Activated gamma-delta T cell (primary cell): Measurements from ENCODE around the gene MT1E.
"Not testable (repeated sequence)": the region's sequence is repeated elsewhere in the genome, so short reads cannot be mapped to it uniquely, and the experiment has no call there.

Experiments
- DNase-seq: peaks from one replicate; lab custom pipeline; 2025; lab: John Stamatoyannopoulos, UW

The MT1E gene

DNA sequence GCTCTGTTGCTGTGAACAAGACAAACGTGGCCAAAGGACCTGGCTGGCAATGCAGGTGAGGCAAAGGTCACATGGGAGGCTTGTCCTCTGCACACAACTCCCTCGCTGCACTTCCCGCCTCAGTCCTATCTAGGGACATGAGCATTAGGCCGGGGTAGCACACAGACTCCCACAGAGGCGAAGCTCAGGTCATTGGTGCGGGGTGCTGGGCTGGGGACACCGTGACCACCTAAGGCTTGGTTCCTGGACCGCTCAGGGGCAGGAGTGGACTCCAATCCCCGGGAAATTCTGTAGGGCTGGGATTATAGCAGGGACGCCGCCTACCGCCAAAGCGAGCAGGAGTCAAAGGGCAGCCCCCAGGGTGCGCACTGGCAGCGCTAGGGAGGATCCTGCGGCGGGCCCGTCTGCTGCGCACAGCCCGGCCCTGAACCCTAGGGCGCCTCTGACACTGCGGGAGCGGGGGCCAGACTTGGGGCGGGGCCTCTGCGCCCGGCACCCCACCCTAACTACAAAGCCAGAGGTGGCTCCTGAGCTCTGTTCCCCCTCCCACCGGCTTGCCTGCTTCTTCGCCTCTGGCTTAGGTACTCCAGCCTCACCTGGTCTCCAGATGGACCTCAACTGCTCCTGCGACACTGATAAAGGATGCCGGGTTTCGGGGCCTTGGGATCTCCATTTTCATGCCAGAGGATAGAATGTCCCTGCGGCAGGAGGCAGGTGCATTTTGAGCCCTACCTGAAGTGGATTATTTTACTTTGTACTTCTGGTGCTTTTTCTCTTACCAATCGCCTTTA lies 22.3 kb downstream of the MT1E start:
- DNase-seq, result no peak

GRCh38 chr16:56649271-56649670 lies 23.7 kb downstream of the MT1E start:
- DNase-seq, result no peak

- no peak for DNase-seq
Measured at GRCh38 chr16:56649820-56650219, 24.2 kb downstream of the MT1E start.

DNA sequence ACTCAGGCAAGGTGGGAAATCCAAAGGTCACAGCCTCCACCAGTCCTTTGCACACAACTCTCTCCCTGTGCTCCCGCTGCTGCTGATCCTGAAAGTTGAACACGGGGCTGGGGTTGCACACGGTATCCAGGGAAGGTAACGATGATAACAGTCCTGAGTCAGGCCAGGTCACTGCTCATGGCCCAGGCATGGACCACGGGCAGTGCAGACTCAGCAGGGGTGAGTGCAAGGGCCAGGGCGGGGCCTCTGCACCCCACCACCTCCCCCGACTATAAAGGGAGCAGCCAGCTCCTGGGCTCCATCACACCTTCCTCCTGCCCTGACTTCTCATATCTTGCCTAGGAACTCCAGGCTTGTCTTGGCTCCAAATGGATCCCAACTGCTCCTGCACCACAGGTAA lies 26.0 kb downstream of the MT1E start, which contains the start of gene MT1B:
MT1B (plus strand) TSS at position 301 of the 400 bp plus-strand sequence; CDS start at position 369, 68 bp downstream.
- DNase-seq, result no peak

DNA sequence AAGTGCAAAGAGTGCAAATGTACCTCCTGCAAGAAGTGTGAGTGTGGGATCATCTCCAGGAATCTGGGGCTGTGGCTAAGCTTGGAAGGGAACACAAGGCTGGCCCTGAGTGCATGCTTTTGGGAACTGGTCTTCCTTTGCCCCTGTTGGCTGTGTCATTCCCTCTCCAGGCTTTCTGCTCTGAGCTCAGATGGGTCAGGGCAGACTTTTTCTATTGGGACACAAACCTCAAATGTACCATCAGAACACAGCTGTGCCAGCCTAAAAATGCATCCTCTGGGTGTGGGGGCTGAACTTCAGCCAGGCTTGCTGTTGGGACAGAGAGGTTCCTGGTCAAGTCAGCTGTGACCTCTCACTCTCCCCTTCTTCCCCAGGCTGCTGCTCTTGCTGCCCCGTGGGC lies 27.0 kb downstream of the MT1E start:
- DNase-seq, result no peak

DNA sequence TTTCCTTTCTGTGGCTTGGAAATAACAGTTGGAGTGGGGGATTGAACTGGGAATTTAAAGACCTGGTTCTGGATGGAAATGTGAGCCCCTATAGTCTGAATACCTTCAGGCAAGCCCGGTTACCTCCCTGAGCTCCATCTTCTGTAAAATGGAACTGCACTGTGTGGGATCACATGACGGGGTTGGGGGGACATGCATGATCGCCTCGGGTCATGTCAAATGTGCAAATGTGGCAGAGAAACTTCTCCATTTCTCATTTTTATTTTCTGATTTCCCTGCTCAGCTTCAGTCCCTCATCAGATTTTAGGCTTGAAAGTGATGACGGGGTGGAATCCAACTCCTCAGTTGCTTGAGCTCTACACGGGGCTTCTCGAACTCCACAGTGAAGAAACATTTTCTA lies 27.6 kb downstream of the MT1E start:
- DNase-seq, result no peak

- peak; percentile 58 for DNase-seq
Measured at GRCh38 chr16:56657555-56658326, 32.2 kb downstream of the MT1E start, which contains the start of gene MT1F. Gene MT1F (plus strand): TSS chr16:56657959. CDS start chr16:56658059, 100 bp downstream.

- no peak for DNase-seq
Measured at GRCh38 chr16:56658327-56658875, 32.8 kb downstream of the MT1E start.

DNA sequence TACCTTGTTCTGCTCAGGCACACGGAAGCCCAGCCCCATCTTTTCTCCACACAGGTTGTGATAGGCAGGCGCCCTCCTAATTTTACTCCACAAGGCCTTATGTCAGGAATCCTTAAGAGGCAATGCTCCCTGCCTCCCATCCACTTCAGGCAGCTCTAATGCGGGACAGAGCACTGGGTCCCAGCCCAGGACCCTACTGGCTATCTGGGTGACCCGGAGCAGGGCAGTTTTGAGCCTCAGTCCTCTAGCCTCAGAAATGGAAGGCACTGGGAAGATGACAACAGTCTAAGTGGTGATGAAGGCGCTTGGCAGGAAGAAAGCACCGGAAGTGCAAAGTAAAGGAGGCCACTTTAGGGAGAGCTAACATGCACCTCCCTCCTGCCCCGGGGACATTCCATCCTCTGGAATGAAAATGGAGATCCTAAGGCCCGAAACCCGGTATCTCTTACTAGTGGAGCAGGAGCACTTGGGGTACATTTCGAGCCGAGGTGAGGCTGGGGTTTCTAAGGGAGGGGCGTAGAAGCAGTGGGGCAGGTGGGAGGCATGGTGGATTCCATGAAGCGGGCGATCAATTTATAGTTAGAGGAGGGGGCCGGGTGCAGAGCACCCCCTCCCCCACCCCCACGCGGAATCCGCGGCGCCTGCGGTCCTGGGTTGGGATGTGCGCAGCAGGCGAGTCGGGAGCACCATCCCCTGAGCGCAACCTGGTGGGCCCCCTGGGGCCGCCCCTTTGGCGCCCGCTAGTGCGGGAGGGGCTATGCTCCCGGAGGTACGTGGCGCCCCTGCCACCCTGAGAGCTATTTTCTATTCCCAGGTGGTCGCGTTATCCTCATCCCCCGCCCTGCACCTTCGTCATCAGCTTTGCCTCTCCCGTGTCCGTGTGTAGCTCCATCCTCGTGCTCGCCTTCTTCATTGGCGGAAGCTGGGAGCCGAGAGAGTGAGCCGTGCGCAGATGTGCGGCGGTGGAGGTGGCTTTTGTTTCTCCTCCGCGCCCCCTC lies 37.1 kb downstream of the MT1E start:
- no peak for DNase-seq

GRCh38 chr16:56664506-56664905 lies 38.9 kb downstream of the MT1E start:
- no peak for DNase-seq

GRCh38 chr16:56665286-56666261 lies 40.0 kb downstream of the MT1E start:
- not testable (repeated sequence) for DNase-seq

DNA sequence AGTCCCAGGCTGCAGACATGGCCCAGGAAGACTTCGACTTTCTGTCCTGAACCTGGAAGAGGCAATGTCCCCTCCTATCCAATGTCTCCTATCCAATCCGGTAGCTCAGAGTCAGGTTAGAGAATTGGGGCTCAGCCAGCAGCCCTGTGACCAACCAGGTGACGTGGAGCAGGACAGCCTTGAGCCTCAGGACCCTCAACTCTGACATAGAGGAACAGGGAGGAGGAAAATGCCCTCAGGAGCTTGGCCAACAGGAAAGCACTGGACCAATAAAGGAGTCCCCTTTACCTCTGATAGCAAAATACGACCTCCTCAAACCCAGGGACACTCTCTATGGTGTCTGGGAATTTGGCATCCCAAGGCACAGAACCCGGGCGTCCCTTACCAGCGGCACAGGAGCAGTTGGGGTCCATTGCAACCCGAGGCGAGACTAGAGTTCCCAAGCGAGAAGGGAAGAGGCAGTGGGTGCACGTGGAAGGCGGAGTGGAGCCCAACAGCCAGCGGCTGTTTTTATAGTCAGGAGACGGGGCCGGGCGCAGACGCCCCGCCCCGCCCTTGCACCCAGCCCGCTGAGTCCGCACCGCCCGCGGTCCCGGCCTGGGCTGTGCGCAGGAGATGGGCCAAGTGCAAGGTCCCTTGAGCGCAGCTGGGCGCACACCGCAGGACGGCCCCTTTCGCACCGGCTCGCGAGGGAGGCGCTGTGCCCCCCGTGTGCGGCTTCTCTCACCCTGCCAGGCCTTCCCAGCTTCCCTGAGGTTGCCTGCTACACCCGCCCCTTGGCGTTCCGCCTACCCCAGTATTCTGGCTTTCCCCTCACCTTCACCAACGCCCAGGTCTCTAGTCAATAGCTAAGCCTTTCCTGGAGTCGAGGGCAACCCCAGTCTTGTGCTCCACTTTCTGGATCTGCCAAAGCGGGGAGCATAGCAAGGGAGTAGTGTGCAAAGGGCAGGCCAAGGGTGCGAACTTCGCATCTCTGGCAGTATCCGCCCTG lies 42.3 kb downstream of the MT1E start, which contains the start of gene MT1G:
MT1G (minus strand) TSS at position 485 of the 991 bp plus-strand sequence; CDS start at position 413, 72 bp downstream.
- DNase-seq, result no peak

GRCh38 chr16:56669005-56669839 lies 43.6 kb downstream of the MT1E start, which contains the start of gene MT1H:
Gene MT1H (plus strand): TSS chr16:56669814. CDS start chr16:56669885, 71 bp downstream.
- no peak for DNase-seq

DNA sequence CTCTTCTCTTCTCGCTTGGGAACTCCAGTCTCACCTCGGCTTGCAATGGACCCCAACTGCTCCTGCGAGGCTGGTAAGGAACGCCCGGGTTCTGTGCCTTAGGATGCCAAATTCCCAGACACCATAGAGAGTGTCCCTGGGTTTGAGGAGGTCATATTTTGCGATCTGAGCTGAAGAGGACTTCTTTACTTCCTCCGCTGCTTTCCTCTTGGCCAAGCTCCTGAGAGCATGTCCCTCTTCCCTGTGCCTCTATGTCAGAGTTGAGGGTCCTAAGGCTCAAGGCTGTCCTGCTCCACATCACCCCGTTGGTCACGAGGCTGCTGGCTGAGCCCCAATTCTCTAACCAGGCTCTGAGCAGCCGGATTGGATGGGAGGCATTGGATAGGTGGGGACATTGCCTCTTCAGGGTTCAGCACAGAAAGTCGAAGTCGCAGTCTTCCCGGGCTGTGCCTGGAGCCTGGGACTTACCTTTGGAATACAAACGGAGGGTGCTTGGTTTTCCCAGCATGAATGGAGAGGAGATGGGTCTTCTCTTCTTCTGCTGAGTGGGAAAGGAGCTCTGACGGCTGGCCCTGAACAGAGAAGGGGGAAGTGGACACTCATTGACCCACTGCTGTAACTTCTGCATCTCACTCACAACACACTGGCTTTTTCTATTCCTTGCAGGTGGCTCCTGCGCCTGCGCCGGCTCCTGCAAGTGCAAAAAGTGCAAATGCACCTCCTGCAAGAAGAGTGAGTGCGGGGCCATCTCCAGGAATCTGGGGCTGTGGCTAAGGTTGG lies 44.4 kb downstream of the MT1E start:
- no peak for DNase-seq

GRCh38 chr16:56670620-56670934 lies 45.0 kb downstream of the MT1E start:
- DNase-seq, result no peak

DNA sequence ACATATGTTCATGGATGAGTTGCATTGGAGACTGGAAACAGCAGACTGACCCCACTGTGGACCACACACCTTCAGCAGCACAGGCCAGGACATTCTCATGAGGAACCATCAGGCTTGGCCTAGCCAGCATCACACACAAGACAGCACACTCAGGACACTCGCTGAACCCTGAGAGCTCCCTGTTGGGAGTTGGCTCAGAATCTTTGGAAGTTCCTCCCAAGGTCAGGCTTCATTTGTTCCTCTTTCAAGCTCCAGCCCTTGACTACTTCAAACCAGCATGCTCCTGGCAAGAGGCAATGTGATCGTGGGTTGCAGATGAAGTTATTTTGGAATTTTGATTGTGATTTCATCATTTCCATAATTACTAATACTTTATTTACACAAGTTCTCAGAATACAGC lies 46.1 kb downstream of the MT1E start:
- DNase-seq, result not testable (repeated sequence)

GRCh38 chr16:56672171-56672570 lies 46.6 kb downstream of the MT1E start:
- DNase-seq, result not testable (repeated sequence)
